H9 (cell line): ENCODE data around the gene ACER3. TPM values are rescaled to one million over a fixed set of nuclear protein-coding genes. Genes with fewer than 3 reads are reported as not detected.

Experiments
- DNase-seq: peaks from one replicate; pipeline ENCODE4 v3.0.0-alpha.2; 2017
- H2AFZ ChIP-seq: one replicate; pipeline ENCODE4 v1.6.1; 2013; ENCODE audit warnings: mild to moderate bottlenecking, low read length, control low read depth, moderate library complexity
- H2AK5ac ChIP-seq: 2 replicates; pipeline ENCODE4 v1.6.1; 2013; ENCODE audit warnings: low read length, control low read depth, mixed read lengths; ENCODE audit not compliant: insufficient read length
- H2BK120ac ChIP-seq: one replicate; pipeline ENCODE4 v1.6.1; 2013; ENCODE audit warnings: low read depth, mild to moderate bottlenecking, low read length, control low read depth, inconsistent platforms; ENCODE audit not compliant: poor library complexity, severe bottlenecking
- H2BK12ac ChIP-seq: 2 replicates; pipeline ENCODE4 v1.6.1; 2013; ENCODE audit warnings: low read length, control low read depth, mixed read lengths, low read depth; ENCODE audit not compliant: insufficient read length
- H2BK15ac ChIP-seq: 2 replicates; pipeline ENCODE4 v1.6.1; 2013; ENCODE audit warnings: low read depth, low read length, control low read depth
- H2BK20ac ChIP-seq: one replicate; pipeline ENCODE4 v1.6.1; 2013; ENCODE audit warnings: low read depth, mild to moderate bottlenecking, low read length, control low read depth, inconsistent platforms; ENCODE audit not compliant: poor library complexity, severe bottlenecking
- H2BK5ac ChIP-seq: 2 replicates; pipeline ENCODE4 v1.6.1; 2013; ENCODE audit warnings: low read length, control low read depth, mixed read lengths; ENCODE audit not compliant: insufficient read length
- H3K14ac ChIP-seq: 2 replicates; pipeline ENCODE4 v1.6.1; 2013; ENCODE audit warnings: low read length, control low read depth; ENCODE audit not compliant: insufficient read depth
- H3K18ac ChIP-seq: 2 replicates; pipeline ENCODE4 v1.6.1; 2013; ENCODE audit warnings: low read depth, mild to moderate bottlenecking, mixed read lengths, low read length, control low read depth; ENCODE audit not compliant: insufficient read length
- H3K23ac ChIP-seq: 2 replicates; pipeline ENCODE4 v1.6.1; 2013; ENCODE audit warnings: low read length, control low read depth, mixed read lengths, low read depth; ENCODE audit not compliant: insufficient read length
- H3K23me2 ChIP-seq: 2 replicates; pipeline ENCODE4 v1.6.1; 2013; ENCODE audit warnings: low read depth, mild to moderate bottlenecking, mixed read lengths, low read length, control low read depth; ENCODE audit not compliant: insufficient read length, poor library complexity, severe bottlenecking
- H3K27ac ChIP-seq: 2 replicates; pipeline ENCODE4 v1.5.1; 2013; ENCODE audit warnings: low read length, control low read depth, mixed read lengths, low read depth; ENCODE audit not compliant: insufficient read length
- H3K27me3 ChIP-seq: 2 replicates; pipeline ENCODE4 v1.6.1; 2013; ENCODE audit warnings: low read length, control low read depth, inconsistent platforms; ENCODE audit not compliant: insufficient read depth
- H3K4ac ChIP-seq: 2 replicates; pipeline ENCODE4 v1.6.1; 2013; ENCODE audit warnings: low read depth, mild to moderate bottlenecking, control low read depth, inconsistent platforms, low read length, moderate library complexity
- H3K4me1 ChIP-seq: 2 replicates; pipeline ENCODE4 v1.6.1; 2013; ENCODE audit warnings: low read length, control low read depth, inconsistent platforms; ENCODE audit not compliant: insufficient read depth
- H3K4me2 ChIP-seq: 2 replicates; pipeline ENCODE4 v1.6.1; 2013; ENCODE audit warnings: low read length, control low read depth, mixed read lengths; ENCODE audit not compliant: insufficient read length, insufficient read depth
- H3K56ac ChIP-seq: 2 replicates; pipeline ENCODE4 v1.6.1; 2013; ENCODE audit warnings: low read depth, mild to moderate bottlenecking, mixed read lengths, low read length, control low read depth; ENCODE audit not compliant: insufficient read length
- H3K79me1 ChIP-seq: 2 replicates; pipeline ENCODE4 v1.6.1; 2013; ENCODE audit warnings: low read depth, mild to moderate bottlenecking, moderate library complexity, low read length, control low read depth, inconsistent platforms; ENCODE audit not compliant: insufficient read depth, poor library complexity, severe bottlenecking
- H3K79me2 ChIP-seq: 2 replicates; pipeline ENCODE4 v1.6.1; 2013; ENCODE audit warnings: low read length, control low read depth, inconsistent platforms; ENCODE audit not compliant: insufficient read depth
- H3K9ac ChIP-seq: 2 replicates; pipeline ENCODE4 v1.6.1; 2013; ENCODE audit warnings: low read length, control low read depth, mixed read lengths; ENCODE audit not compliant: insufficient read length; ENCODE audit errors: extremely low read depth
- H3K9me3 ChIP-seq: one replicate; pipeline ENCODE4 v1.6.1; 2013; ENCODE audit warnings: low read depth, low read length, inconsistent platforms; ENCODE audit not compliant: control insufficient read depth
- H3T11ph ChIP-seq: one replicate; pipeline ENCODE4 v1.6.1; 2013; ENCODE audit warnings: mild to moderate bottlenecking, low read length, control low read depth, inconsistent platforms
- H4K20me1 ChIP-seq: one replicate; pipeline ENCODE4 v1.6.1; 2013; ENCODE audit not compliant: control insufficient read depth, insufficient read length, insufficient read depth
- H4K5ac ChIP-seq: 2 replicates; pipeline ENCODE4 v1.6.1; 2013; ENCODE audit warnings: low read depth, mild to moderate bottlenecking, mixed read lengths, low read length, control low read depth; ENCODE audit not compliant: insufficient read length
- H4K8ac ChIP-seq: replicated peaks from 2 replicates; pipeline ENCODE4 v1.6.1; 2013; ENCODE audit warnings: low read length, control low read depth, mixed read lengths, low read depth; ENCODE audit not compliant: insufficient read length
- H4K91ac ChIP-seq: 2 replicates; pipeline ENCODE4 v1.6.1; 2013; ENCODE audit warnings: low read depth, mild to moderate bottlenecking, moderate library complexity, mixed read lengths, low read length, control low read depth; ENCODE audit not compliant: insufficient read length
- H3K27ac Mint-ChIP-seq, 3 experiments: 2 replicates in 2 of 3; 3 replicates in 1 of 3; pipeline ENCODE4 v1.8.0; 2020 to 2021; ENCODE audit warnings: mixed read lengths in 3 of 3, mild to moderate bottlenecking in 1 of 3, moderate library complexity in 1 of 3
- H3K27me3 Mint-ChIP-seq: 2 replicates; pipeline ENCODE4 v1.8.0; 2021; ENCODE audit warnings: low read depth, mild to moderate bottlenecking, moderate library complexity, mixed read lengths
- H3K36me3 Mint-ChIP-seq, 3 experiments: 2 replicates in 2 of 3; 3 replicates in 1 of 3; pipeline ENCODE4 v1.8.0; 2020 to 2021; ENCODE audit warnings: low read depth in 3 of 3, mixed read lengths in 3 of 3; ENCODE audit not compliant: insufficient read depth in 1 of 3
- H3K4me1 Mint-ChIP-seq, 2 experiments: 2 replicates each; pipeline ENCODE4 v1.8.0; 2020; ENCODE audit warnings: mixed read lengths in 2 of 2
- H3K4me3 Mint-ChIP-seq, 2 experiments: 2 replicates in 1 of 2; 3 replicates in 1 of 2; pipeline ENCODE4 v1.8.0; 2020 to 2021; ENCODE audit warnings: mild to moderate bottlenecking in 2 of 2, mixed read lengths in 2 of 2, moderate library complexity in 1 of 2
- H3K9me3 Mint-ChIP-seq, 2 experiments: 2 replicates in 1 of 2; 3 replicates in 1 of 2; pipeline ENCODE4 v1.8.0; 2020; ENCODE audit warnings: mild to moderate bottlenecking in 2 of 2, mixed read lengths in 2 of 2, moderate library complexity in 1 of 2
- CTCF ChIP-seq: fragments of 200-600 bp; sonication (generic); conservative IDR thresholded peaks from 3 replicates; pipeline ENCODE4 v1.8.0; 2021; ENCODE audit warnings: antibody characterized with exemption, mild to moderate bottlenecking
- WGBS: extraction: QIAGEN DNeasy Blood & Tissue Kit; methylation state at CpG from one replicate; pipeline ENCODE4 v1.1.7; 2013; ENCODE audit warnings: missing lambda C conversion rate, low lambda C conversion rate, mixed read lengths; ENCODE audit not compliant: insufficient read length; ENCODE audit errors: extremely low coverage; 5-methylcytosine and 5-hydroxymethylcytosine counted together
- total RNA-seq: library from RNA; stranded (reverse); gene quantifications from 2 replicates; pipeline ENCODE4 v1.2.1, GENCODE V29; 2021

Gene ACER3
- total RNA-seq, 1 experiment from 2014 or later: 14.7 TPM

GRCh38 chr11:77071671-77072605, 211.2 kb downstream of the ACER3 start:
- no peak overlapping the region for H2BK12ac ChIP-seq
- H3K4ac ChIP-seq: no peak overlapping the region
- WGBS: no CpG with 5 or more reads among the region's 15 CpGs
- no peak overlapping the region for H2BK120ac ChIP-seq
- DNase-seq: peak; percentile 24
- peaks cover 15 to 17% of the 10 kb centered on the region in 2 experiments for H3K4me1 Mint-ChIP-seq
- H3K56ac ChIP-seq: no peak overlapping the region
- H3K79me2 ChIP-seq: 0 out of 2 replicates have a peak, but pooled peaks cover 2% of the 10 kb centered on the region
- no peaks in the 10 kb centered on the region for H3K4me1 ChIP-seq
- no peak for TF ChIP-seq CTCF
- no peak overlapping the region for H2BK15ac ChIP-seq
- H3K27me3 ChIP-seq: no peaks in the 10 kb centered on the region
- H3K27ac Mint-ChIP-seq: peak overlapping the region in 1 of 3 experiments; percentile 20; a peak in 3 of 7 replicates
- H3T11ph ChIP-seq: no peak overlapping the region
- no peak overlapping the region for H2BK5ac ChIP-seq
- no peaks in the 10 kb centered on the region for H3K9me3 Mint-ChIP-seq
- H3K18ac ChIP-seq: no peak overlapping the region
- no peak overlapping the region for H3K27ac ChIP-seq
- H2AFZ ChIP-seq: no peak overlapping the region
- peaks cover 3% of the 10 kb centered on the region for H3K23me2 ChIP-seq
- H2BK20ac ChIP-seq: no peak overlapping the region
- no peak overlapping the region for H3K14ac ChIP-seq
- H3K9ac ChIP-seq: no peak overlapping the region
- H3K9me3 ChIP-seq: no peaks in the 10 kb centered on the region
- peaks cover 6% of the 10 kb centered on the region for H3K27me3 Mint-ChIP-seq
- no peaks in the 10 kb centered on the region for H4K20me1 ChIP-seq
- H3K36me3 Mint-ChIP-seq: no peaks in the 10 kb centered on the region
- no peak overlapping the region for H3K4me2 ChIP-seq
- H4K5ac ChIP-seq: no peak overlapping the region
- H2AK5ac ChIP-seq: no peak overlapping the region
- H3K4me3 Mint-ChIP-seq: no peak overlapping the region
- H3K23ac ChIP-seq: no peak overlapping the region
- no peaks in the 10 kb centered on the region for H3K79me1 ChIP-seq
- H4K91ac ChIP-seq: no peak overlapping the region
- H4K8ac ChIP-seq: no peak overlapping the region
